B cell (primary cell): Measurements from ENCODE around the gene AKR1C3.

ENCODE experiments used
- CTCF ChIP-seq: fragments of 200-600 bp; IDR thresholded peaks from one replicate; pipeline ENCODE4 v1.8.0; 2022; ENCODE audit warnings: antibody characterized with exemption, mild to moderate bottlenecking
- EZH2 ChIP-seq: IDR thresholded peaks from 2 replicates; pipeline ENCODE4 v1.6.1; 2012; ENCODE audit warnings: borderline replicate concordance, low read depth, mild to moderate bottlenecking, moderate library complexity, low read length; ENCODE audit not compliant: insufficient read depth, poor library complexity, severe bottlenecking

GRCh38 chr10:5090551-5090950, 3.7 kb upstream of the AKR1C3 start:
- TF ChIP-seq CTCF (no peak), EZH2 (no peak)
